ENCODE measurements around the gene CRYGA. TPM values are rescaled to one million over a fixed set of nuclear protein-coding genes. Genes with fewer than 3 reads are reported as not detected.

CRYGA gene
- total and polyA plus RNA-seq, 10 donors = not detected

DNA sequence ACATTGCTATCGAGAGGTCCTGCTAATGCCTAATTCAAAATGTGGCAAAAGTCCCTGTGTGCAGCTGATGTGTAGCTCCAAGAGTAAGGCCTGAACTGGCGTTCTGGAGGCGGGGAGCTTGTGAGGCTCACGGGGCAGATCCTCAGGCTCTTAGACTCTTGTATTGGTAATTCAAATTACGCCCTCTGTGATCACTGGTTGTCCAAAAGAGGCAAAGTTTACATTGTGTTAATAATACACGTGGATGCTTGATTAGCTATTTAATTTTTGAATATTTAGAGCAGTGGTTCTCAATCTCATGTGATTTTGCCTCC, 12.4 kb upstream of the CRYGA start:
- H3K4me3 ChIP-seq = no peak overlapping the region
- 79 to 92% (median 89%) methylated on average over 6 of the region's 6 CpGs for WGBS, 5 donors

DNA sequence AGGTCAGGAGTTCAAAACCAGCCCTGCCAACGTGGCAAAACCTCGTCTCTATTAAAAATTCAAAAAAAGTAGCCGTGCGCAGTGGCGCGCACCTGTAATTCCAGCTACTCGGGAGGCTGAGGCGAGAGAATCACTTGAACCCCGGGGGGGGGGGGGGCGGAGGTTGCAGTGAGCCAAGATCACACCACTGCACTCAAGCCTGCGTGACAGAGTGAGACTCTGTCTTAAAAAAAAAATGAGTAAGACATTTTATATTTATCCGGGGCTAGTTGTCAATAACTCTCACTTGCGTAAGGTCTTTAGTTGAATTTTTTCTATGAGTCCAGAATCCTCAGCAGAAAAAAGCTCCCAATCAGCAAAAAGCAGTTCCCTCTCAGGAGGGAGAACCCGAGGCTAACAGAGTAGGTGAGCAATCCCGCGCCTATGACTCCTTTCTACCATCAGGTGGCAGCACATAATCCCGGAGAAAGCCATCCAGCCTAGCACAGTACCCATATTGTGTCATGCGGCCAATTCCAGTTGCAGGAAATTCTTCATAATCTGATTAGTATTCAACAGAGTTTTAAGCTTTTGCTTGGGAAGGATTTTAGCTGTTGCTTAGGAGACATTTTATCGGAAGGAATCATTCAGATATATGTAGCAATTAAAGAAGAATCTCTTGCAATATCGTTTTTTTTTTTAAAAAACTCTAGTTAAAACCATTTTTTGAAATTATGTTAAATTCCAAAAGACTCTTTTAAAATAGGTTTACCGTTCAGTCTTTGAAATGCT, 11.9 kb upstream of the CRYGA start:
- peaks cover 0 to 22% (median 5%) of the 10 kb centered on the region in 6 donors for H3K4me1 ChIP-seq
- no peaks in the 10 kb centered on the region for H3K36me3 ChIP-seq
- no peak overlapping the region for H3K4me3 ChIP-seq
- H3K9me3 ChIP-seq = no peaks in the 10 kb centered on the region
- H3K27ac ChIP-seq = peak overlapping the region in 2 of 8 donors; percentile 19 to 26
- peak; percentile 77 for DNase-seq
- TF ChIP-seq, protein P1, sequence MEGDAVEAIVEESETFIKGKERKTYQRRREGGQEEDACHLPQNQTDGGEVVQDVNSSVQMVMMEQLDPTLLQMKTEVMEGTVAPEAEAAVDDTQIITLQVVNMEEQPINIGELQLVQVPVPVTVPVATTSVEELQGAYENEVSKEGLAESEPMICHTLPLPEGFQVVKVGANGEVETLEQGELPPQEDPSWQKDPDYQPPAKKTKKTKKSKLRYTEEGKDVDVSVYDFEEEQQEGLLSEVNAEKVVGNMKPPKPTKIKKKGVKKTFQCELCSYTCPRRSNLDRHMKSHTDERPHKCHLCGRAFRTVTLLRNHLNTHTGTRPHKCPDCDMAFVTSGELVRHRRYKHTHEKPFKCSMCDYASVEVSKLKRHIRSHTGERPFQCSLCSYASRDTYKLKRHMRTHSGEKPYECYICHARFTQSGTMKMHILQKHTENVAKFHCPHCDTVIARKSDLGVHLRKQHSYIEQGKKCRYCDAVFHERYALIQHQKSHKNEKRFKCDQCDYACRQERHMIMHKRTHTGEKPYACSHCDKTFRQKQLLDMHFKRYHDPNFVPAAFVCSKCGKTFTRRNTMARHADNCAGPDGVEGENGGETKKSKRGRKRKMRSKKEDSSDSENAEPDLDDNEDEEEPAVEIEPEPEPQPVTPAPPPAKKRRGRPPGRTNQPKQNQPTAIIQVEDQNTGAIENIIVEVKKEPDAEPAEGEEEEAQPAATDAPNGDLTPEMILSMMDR (IDR thresholded peaks at IDR 0.05 in 8 of 11, conservative IDR thresholded peaks at IDR 0.05 in 3 of 11) = peak; percentile 46 to 93 (median 82)
- TF ChIP-seq POLR2AphosphoS5 (IDR thresholded peaks at IDR 0.05) (peak in 1 of 3 donors; percentile 64), POLR2A (IDR thresholded peaks at IDR 0.05) (no peak)
- intact Hi-C loops (cut with DNase I; ENCODE audit: low total_unique reads) = loop anchor here (5.0 kb wide), 1 partner anchor 77 kb away; no protein-coding TSS in a partner anchor
- WGBS, 5 donors = 47 to 52% (median 48%) methylated on average over 20 to 21 of the region's 21 CpGs
- no peaks in the 10 kb centered on the region for H3K27me3 ChIP-seq (replicated peaks in 1 of 7)

More for the DNA sequence above, 12.4 kb upstream of the CRYGA start:
- Histone ChIP-seq H3K27me3 (replicated peaks in 1 of 7) (no peaks in the 10 kb centered on the region), H3K4me1 (peaks cover 0 to 22% (median 5%) of the 10 kb centered on the region in 6 donors), H3K36me3 (no peaks in the 10 kb centered on the region), H3K9me3 (no peaks in the 10 kb centered on the region), H3K27ac (no peak overlapping the region)
- intact Hi-C loops (cut with DNase I; ENCODE audit: low total_unique reads) = loop anchor here (5.0 kb wide), 1 partner anchor 77 kb away; no protein-coding TSS in a partner anchor
- TF ChIP-seq, protein P1 (IDR thresholded peaks at IDR 0.05 in 8 of 11, conservative IDR thresholded peaks at IDR 0.05 in 3 of 11) = no peak
- TF ChIP-seq POLR2AphosphoS5 (IDR thresholded peaks at IDR 0.05) (no peak), POLR2A (IDR thresholded peaks at IDR 0.05) (no peak)
- no peak for DNase-seq

DNA sequence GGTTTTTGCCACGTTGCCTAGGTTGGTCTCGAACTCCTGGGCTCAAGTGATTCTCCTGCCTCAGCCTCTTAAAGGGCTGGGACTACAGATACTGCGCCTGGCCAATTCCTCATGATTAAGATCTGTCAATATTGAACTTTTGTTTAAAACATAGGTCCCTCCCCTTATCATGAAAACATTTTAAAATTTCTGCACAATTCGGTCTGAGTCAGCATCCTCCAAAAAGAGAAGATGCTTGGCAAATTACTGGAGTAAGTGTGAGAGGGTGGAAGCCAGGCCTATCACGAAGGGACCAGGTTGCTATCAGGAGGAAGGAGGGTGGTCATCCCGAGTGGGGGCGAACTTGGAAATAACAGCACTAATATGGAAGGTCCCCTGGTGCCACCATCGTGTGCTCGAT, 10.8 kb upstream of the CRYGA start:
- intact Hi-C loops (cut with DNase I; ENCODE audit: low total_unique reads) = no loop called here
- no peak overlapping the region for H3K4me3 ChIP-seq
- H3K36me3 ChIP-seq = no peaks in the 10 kb centered on the region
- no peaks in the 10 kb centered on the region for H3K27me3 ChIP-seq (replicated peaks in 1 of 7)
- H3K9me3 ChIP-seq = no peaks in the 10 kb centered on the region
- no peak for TF ChIP-seq POLR2AphosphoS5 (IDR thresholded peaks at IDR 0.05)
- TF ChIP-seq, protein P1 (IDR thresholded peaks at IDR 0.05 in 8 of 11, conservative IDR thresholded peaks at IDR 0.05 in 3 of 11) = no peak
- no peak for TF ChIP-seq POLR2A (IDR thresholded peaks at IDR 0.05)
- H3K4me1 ChIP-seq = peaks cover 0 to 22% (median 5%) of the 10 kb centered on the region in 6 donors
- H3K27ac ChIP-seq = no peak overlapping the region
- no peak for DNase-seq
- 85 to 94% (median 89%) methylated on average over 9 of the region's 9 CpGs for WGBS, 5 donors

DNA sequence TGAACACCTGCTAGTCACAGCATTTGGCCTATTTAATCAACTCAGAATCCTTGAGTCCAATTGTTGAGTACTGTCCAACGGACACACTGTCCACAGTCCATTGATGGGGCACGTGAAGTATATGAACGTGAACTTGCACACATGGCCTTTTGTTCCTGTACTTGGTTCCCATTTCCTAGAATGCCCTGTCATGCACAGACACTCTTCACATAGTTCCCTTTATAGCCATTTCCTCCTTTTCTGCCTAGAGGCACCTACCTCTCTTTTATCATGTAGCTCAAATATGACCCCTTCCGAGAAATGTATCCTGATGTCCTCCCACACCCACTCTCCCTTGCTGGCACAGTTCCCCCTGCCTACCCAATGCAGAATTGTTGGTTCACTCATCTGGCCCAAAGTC, 8.7 kb upstream of the CRYGA start:
- intact Hi-C loops (cut with DNase I; ENCODE audit: low total_unique reads) = no loop called here
- TF ChIP-seq, protein P1 (IDR thresholded peaks at IDR 0.05 in 8 of 11, conservative IDR thresholded peaks at IDR 0.05 in 3 of 11) = no peak
- TF ChIP-seq POLR2AphosphoS5 (IDR thresholded peaks at IDR 0.05) = peak in 1 of 3 donors; percentile 42
- DNase-seq = no peak
- Histone ChIP-seq H3K36me3 (no peaks in the 10 kb centered on the region), H3K27me3 (replicated peaks in 1 of 7) (peaks cover 0 to 2% (median 0%) of the 10 kb centered on the region in 7 donors), H3K9me3 (no peaks in the 10 kb centered on the region), H3K4me1 (peaks cover 0 to 22% (median 5%) of the 10 kb centered on the region in 6 donors), H3K4me3 (no peak overlapping the region), H3K27ac (peak overlapping the region in 3 of 8 donors; percentile 27 to 50 (median 27))
- 12 to 35% (median 26%) methylated on average over 4 of the region's 4 CpGs for WGBS, 5 donors

All from spleen (tissue), 11 donors.